Measurements from ENCODE around the gene SSX2IP.
A peak's percentile ranks its signal among the peaks of the same experiment; 100 is the strongest.

The SSX2IP gene

GRCh38 chr1:84613026-84613425 is 77.2 kb downstream of the SSX2IP start:
- DNase-seq (ENCODE audit: low read depth), result peak; percentile 27
- H3K9me3 ChIP-seq (ENCODE audit: control insufficient read depth, low read length), result peaks cover 11% of the 10 kb centered on the region
- H3K27me3 ChIP-seq (replicated peaks; ENCODE audit: control insufficient read depth, insufficient read depth, low read length), result no peaks in the 10 kb centered on the region
- no peak overlapping the region for H3K9ac ChIP-seq (ENCODE audit: low read length)
- no peak overlapping the region for H3K4me3 ChIP-seq (ENCODE audit: low read length)
- H3K36me3 ChIP-seq (ENCODE audit: control insufficient read depth, insufficient read depth, low read length, severe bottlenecking), result no peaks in the 10 kb centered on the region
- no peaks in the 10 kb centered on the region for H3K4me1 ChIP-seq (ENCODE audit: control insufficient read depth, insufficient read depth, low read length)

GRCh38 chr1:84611796-84612195 is 78.5 kb downstream of the SSX2IP start:
- DNase-seq (ENCODE audit: low read depth), result peak; percentile 55
- H3K4me3 ChIP-seq (ENCODE audit: low read length), result no peak overlapping the region
- H3K9ac ChIP-seq (ENCODE audit: low read length), result no peak overlapping the region
- no peaks in the 10 kb centered on the region for H3K4me1 ChIP-seq (ENCODE audit: control insufficient read depth, insufficient read depth, low read length)
- no peaks in the 10 kb centered on the region for H3K36me3 ChIP-seq (ENCODE audit: control insufficient read depth, insufficient read depth, low read length, severe bottlenecking)
- H3K27me3 ChIP-seq (replicated peaks; ENCODE audit: control insufficient read depth, insufficient read depth, low read length), result no peaks in the 10 kb centered on the region
- H3K9me3 ChIP-seq (ENCODE audit: control insufficient read depth, low read length), result peaks cover 11% of the 10 kb centered on the region

GRCh38 chr1:84611091-84611490 is 79.2 kb downstream of the SSX2IP start:
- H3K4me3 ChIP-seq (ENCODE audit: low read length), result no peak overlapping the region
- no peaks in the 10 kb centered on the region for H3K27me3 ChIP-seq (replicated peaks; ENCODE audit: control insufficient read depth, insufficient read depth, low read length)
- DNase-seq (ENCODE audit: low read depth), result no peak
- H3K9me3 ChIP-seq (ENCODE audit: control insufficient read depth, low read length), result peaks cover 11% of the 10 kb centered on the region
- no peaks in the 10 kb centered on the region for H3K36me3 ChIP-seq (ENCODE audit: control insufficient read depth, insufficient read depth, low read length, severe bottlenecking)
- H3K4me1 ChIP-seq (ENCODE audit: control insufficient read depth, insufficient read depth, low read length), result no peaks in the 10 kb centered on the region
- no peak overlapping the region for H3K9ac ChIP-seq (ENCODE audit: low read length)

- H3K27me3 ChIP-seq (replicated peaks; ENCODE audit: control insufficient read depth, insufficient read depth, low read length), result no peaks in the 10 kb centered on the region
- H3K9me3 ChIP-seq (ENCODE audit: control insufficient read depth, low read length), result peaks cover 3% of the 10 kb centered on the region
- H3K9ac ChIP-seq (ENCODE audit: low read length), result no peak overlapping the region
- peaks cover 14% of the 10 kb centered on the region for H3K4me1 ChIP-seq (ENCODE audit: control insufficient read depth, insufficient read depth, low read length)
- H3K36me3 ChIP-seq (ENCODE audit: control insufficient read depth, insufficient read depth, low read length, severe bottlenecking), result no peaks in the 10 kb centered on the region
- H3K4me3 ChIP-seq (ENCODE audit: low read length), result no peak overlapping the region
- no peak for DNase-seq (ENCODE audit: low read depth)
Observed at GRCh38 chr1:84606977-84607376, 83.3 kb downstream of the SSX2IP start.

- Histone ChIP-seq H3K9ac (ENCODE audit: low read length) (no peak overlapping the region), H3K9me3 (ENCODE audit: control insufficient read depth, low read length) (peaks cover 3% of the 10 kb centered on the region), H3K4me3 (ENCODE audit: low read length) (no peak overlapping the region), H3K36me3 (ENCODE audit: control insufficient read depth, insufficient read depth, low read length, severe bottlenecking) (no peaks in the 10 kb centered on the region), H3K27me3 (replicated peaks; ENCODE audit: control insufficient read depth, insufficient read depth, low read length) (no peaks in the 10 kb centered on the region), H3K4me1 (ENCODE audit: control insufficient read depth, insufficient read depth, low read length) (peaks cover 14% of the 10 kb centered on the region)
- no peak for DNase-seq (ENCODE audit: low read depth)
Observed at GRCh38 chr1:84605157-84605556, 85.1 kb downstream of the SSX2IP start.

- DNase-seq (ENCODE audit: low read depth), result peak; percentile 93
- H3K9me3 ChIP-seq (ENCODE audit: control insufficient read depth, low read length), result peaks cover 3% of the 10 kb centered on the region
Observed at GRCh38 chr1:84603941-84604830, 86.1 kb downstream of the SSX2IP start.

GRCh38 chr1:84603223-84603622 is 87.0 kb downstream of the SSX2IP start:
- peak overlapping the region; percentile 78 for H3K4me3 ChIP-seq (ENCODE audit: low read length)
- DNase-seq (ENCODE audit: low read depth), result peak; percentile 25

More at GRCh38 chr1:84603941-84604830, 86.1 kb downstream of the SSX2IP start:
- H3K36me3 ChIP-seq (ENCODE audit: control insufficient read depth, insufficient read depth, low read length, severe bottlenecking), result no peaks in the 10 kb centered on the region
- H3K9ac ChIP-seq (ENCODE audit: low read length), result peak overlapping the region; percentile 62
- H3K27me3 ChIP-seq (replicated peaks; ENCODE audit: control insufficient read depth, insufficient read depth, low read length), result no peaks in the 10 kb centered on the region
- H3K4me3 ChIP-seq (ENCODE audit: low read length), result peak overlapping the region; percentile 78
- peaks cover 22% of the 10 kb centered on the region for H3K4me1 ChIP-seq (ENCODE audit: control insufficient read depth, insufficient read depth, low read length)

GRCh38 chr1:84600796-84601195 is 89.5 kb downstream of the SSX2IP start:
- Histone ChIP-seq H3K9ac (ENCODE audit: low read length) (no peak overlapping the region), H3K36me3 (ENCODE audit: control insufficient read depth, insufficient read depth, low read length, severe bottlenecking) (no peaks in the 10 kb centered on the region), H3K4me3 (ENCODE audit: low read length) (no peak overlapping the region), H3K27me3 (replicated peaks; ENCODE audit: control insufficient read depth, insufficient read depth, low read length) (no peaks in the 10 kb centered on the region), H3K4me1 (ENCODE audit: control insufficient read depth, insufficient read depth, low read length) (peaks cover 29% of the 10 kb centered on the region), H3K9me3 (ENCODE audit: control insufficient read depth, low read length) (peaks cover 3% of the 10 kb centered on the region)
- DNase-seq (ENCODE audit: low read depth), result no peak

More at GRCh38 chr1:84603223-84603622, 87.0 kb downstream of the SSX2IP start:
- Histone ChIP-seq H3K36me3 (ENCODE audit: control insufficient read depth, insufficient read depth, low read length, severe bottlenecking) (no peaks in the 10 kb centered on the region), H3K27me3 (replicated peaks; ENCODE audit: control insufficient read depth, insufficient read depth, low read length) (no peaks in the 10 kb centered on the region), H3K4me1 (ENCODE audit: control insufficient read depth, insufficient read depth, low read length) (peaks cover 29% of the 10 kb centered on the region), H3K9me3 (ENCODE audit: control insufficient read depth, low read length) (peaks cover 3% of the 10 kb centered on the region), H3K9ac (ENCODE audit: low read length) (peak overlapping the region; percentile 62)

GRCh38 chr1:84598846-84599741 is 91.2 kb downstream of the SSX2IP start:
- no peaks in the 10 kb centered on the region for H3K9me3 ChIP-seq (ENCODE audit: control insufficient read depth, low read length)
- H3K4me3 ChIP-seq (ENCODE audit: low read length), result peak overlapping the region; percentile 21
- H3K36me3 ChIP-seq (ENCODE audit: control insufficient read depth, insufficient read depth, low read length, severe bottlenecking), result no peaks in the 10 kb centered on the region
- H3K4me1 ChIP-seq (ENCODE audit: control insufficient read depth, insufficient read depth, low read length), result peaks cover 24% of the 10 kb centered on the region
- no peaks in the 10 kb centered on the region for H3K27me3 ChIP-seq (replicated peaks; ENCODE audit: control insufficient read depth, insufficient read depth, low read length)
- peak overlapping the region; percentile 17 for H3K9ac ChIP-seq (ENCODE audit: low read length)
- DNase-seq (ENCODE audit: low read depth), result peak; percentile 78

- Histone ChIP-seq H3K9ac (ENCODE audit: low read length) (no peak overlapping the region), H3K36me3 (ENCODE audit: control insufficient read depth, insufficient read depth, low read length, severe bottlenecking) (no peaks in the 10 kb centered on the region), H3K27me3 (replicated peaks; ENCODE audit: control insufficient read depth, insufficient read depth, low read length) (no peaks in the 10 kb centered on the region), H3K4me1 (ENCODE audit: control insufficient read depth, insufficient read depth, low read length) (peaks cover 20% of the 10 kb centered on the region), H3K9me3 (ENCODE audit: control insufficient read depth, low read length) (no peaks in the 10 kb centered on the region), H3K4me3 (ENCODE audit: low read length) (no peak overlapping the region)
- peak; percentile 22 for DNase-seq (ENCODE audit: low read depth)
Observed at GRCh38 chr1:84598418-84598817, 91.8 kb downstream of the SSX2IP start.

GRCh38 chr1:84597011-84597410 is 93.2 kb downstream of the SSX2IP start:
- H3K9me3 ChIP-seq (ENCODE audit: control insufficient read depth, low read length), result no peaks in the 10 kb centered on the region
- H3K36me3 ChIP-seq (ENCODE audit: control insufficient read depth, insufficient read depth, low read length, severe bottlenecking), result no peaks in the 10 kb centered on the region
- no peak for DNase-seq (ENCODE audit: low read depth)
- H3K4me1 ChIP-seq (ENCODE audit: control insufficient read depth, insufficient read depth, low read length), result peaks cover 16% of the 10 kb centered on the region
- H3K4me3 ChIP-seq (ENCODE audit: low read length), result no peak overlapping the region
- H3K27me3 ChIP-seq (replicated peaks; ENCODE audit: control insufficient read depth, insufficient read depth, low read length), result no peaks in the 10 kb centered on the region
- H3K9ac ChIP-seq (ENCODE audit: low read length), result no peak overlapping the region
